ENCODE data around the gene AK5. TPM values are rescaled to one million over a fixed set of nuclear protein-coding genes. Genes with fewer than 3 reads are reported as not detected.

Gene AK5
- total and polyA plus RNA-seq, 2 of the 13 experiments (the other 11 are each of a cell fraction or from before 2014, with no cell fraction given) = not detected

DNA sequence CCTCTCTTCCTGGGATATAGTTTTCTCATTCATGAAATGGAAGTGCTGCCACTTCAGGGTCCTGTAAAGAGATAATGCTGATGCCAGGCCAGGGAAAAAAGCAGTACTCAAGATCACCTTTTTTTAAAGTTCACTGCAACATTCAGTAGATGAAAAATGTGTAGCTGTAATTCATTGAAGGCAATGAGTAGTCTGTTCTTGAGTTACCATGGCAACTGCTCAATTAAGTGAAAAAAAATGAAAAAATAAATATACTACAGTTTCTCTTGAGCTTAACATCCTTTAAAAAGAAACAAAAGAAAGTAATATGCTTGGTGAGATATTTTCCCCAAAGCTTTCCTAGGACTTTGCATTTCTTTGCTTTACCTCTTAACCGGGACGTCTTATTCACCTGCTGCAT, 183.3 kb downstream of the AK5 start:
- H3K4me1 ChIP-seq (ENCODE audit: insufficient read depth, low read length) = no peaks in the 10 kb centered on the region
- no peaks in the 10 kb centered on the region for H4K20me1 ChIP-seq (ENCODE audit: insufficient read depth, low read length)
- CTCF ChIA-PET (ENCODE audit: low intra/inter-chr PET ratio, low total read pairs) = no interaction called here
- no TSS peak for BruUV-seq (replicated peaks)
- in situ Hi-C loops (cut with HindIII; ENCODE audit: extremely low pct_ligation_motif_present, low pct_unique_long_range_greater_than_20kb) = no loop called here
- no peak overlapping the region for H2AFZ ChIP-seq (ENCODE audit: low read length)
- H3K79me2 ChIP-seq (ENCODE audit: insufficient read depth, low read length) = no peaks in the 10 kb centered on the region
- no peak for TF ChIP-seq ZNF367 (CRISPR knock-in tag; IDR thresholded peaks at IDR 0.05; ENCODE audit: borderline replicate concordance)
- TF ChIP-seq, protein P1, sequence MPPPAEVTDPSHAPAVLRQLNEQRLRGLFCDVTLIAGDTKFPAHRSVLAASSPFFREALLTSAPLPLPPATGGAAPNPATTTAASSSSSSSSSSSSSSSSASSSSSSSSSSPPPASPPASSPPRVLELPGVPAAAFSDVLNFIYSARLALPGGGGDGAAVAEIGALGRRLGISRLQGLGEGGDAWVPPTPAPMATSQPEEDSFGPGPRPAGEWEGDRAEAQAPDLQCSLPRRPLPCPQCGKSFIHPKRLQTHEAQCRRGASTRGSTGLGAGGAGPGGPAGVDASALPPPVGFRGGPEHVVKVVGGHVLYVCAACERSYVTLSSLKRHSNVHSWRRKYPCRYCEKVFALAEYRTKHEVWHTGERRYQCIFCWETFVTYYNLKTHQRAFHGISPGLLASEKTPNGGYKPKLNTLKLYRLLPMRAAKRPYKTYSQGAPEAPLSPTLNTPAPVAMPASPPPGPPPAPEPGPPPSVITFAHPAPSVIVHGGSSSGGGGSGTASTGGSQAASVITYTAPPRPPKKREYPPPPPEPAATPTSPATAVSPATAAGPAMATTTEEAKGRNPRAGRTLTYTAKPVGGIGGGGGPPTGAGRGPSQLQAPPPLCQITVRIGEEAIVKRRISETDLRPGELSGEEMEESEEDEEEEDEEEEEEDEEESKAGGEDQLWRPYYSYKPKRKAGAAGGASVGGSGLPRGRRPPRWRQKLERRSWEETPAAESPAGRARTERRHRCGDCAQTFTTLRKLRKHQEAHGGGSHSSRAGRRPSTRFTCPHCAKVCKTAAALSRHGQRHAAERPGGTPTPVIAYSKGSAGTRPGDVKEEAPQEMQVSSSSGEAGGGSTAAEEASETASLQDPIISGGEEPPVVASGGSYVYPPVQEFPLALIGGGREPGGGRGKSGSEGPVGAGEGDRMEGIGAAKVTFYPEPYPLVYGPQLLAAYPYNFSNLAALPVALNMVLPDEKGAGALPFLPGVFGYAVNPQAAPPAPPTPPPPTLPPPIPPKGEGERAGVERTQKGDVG (CRISPR knock-in tag; IDR thresholded peaks at IDR 0.05; ENCODE audit: borderline replicate concordance) = no peak
- no peak for TF ChIP-seq HMG20A (CRISPR knock-in tag; IDR thresholded peaks at IDR 0.05; ENCODE audit: borderline replicate concordance)
- TF ChIP-seq RORA (CRISPR knock-in tag; IDR thresholded peaks at IDR 0.05) = no peak
- TF ChIP-seq YEATS4 (CRISPR knock-in tag; IDR thresholded peaks at IDR 0.05; ENCODE audit: borderline replicate concordance) = no peak
- no peak overlapping the region for H3K4me2 ChIP-seq (ENCODE audit: low read depth, low read length)
- intact Hi-C loops (cut with micrococcal nuclease; ENCODE audit: unreplicated experiment) = no loop called here
- peaks cover 0 to 8% of the 10 kb centered on the region in 2 experiments; a peak in 2 of 5 replicates for H3K27me3 ChIP-seq (ENCODE audit: control insufficient read depth in 1 of 2, insufficient read depth in 2 of 2, low read length in 2 of 2)
- FAIRE-seq (no peak), DNase-seq (ENCODE audit: low spot score) (no peak), ATAC-seq (no peak)
- no peaks in the 10 kb centered on the region for H3K9me3 ChIP-seq (ENCODE audit: low read length)
- no peak overlapping the region for H3K4me3 ChIP-seq (replicated peaks in 1 of 3; ENCODE audit: insufficient read depth in 1 of 3, low read depth in 2 of 3, low read length in 3 of 3)
- H3K9ac ChIP-seq (ENCODE audit: insufficient read depth, low read depth, low read length) = no peak overlapping the region
- no peaks in the 10 kb centered on the region for H3K36me3 ChIP-seq (replicated peaks in 1 of 2; ENCODE audit: control insufficient read depth in 1 of 2, insufficient read depth in 2 of 2, low read length in 2 of 2)
- 68% methylated on average over 2 of the region's 2 CpGs for WGBS (ENCODE audit: low lambda C conversion rate)
- POLR2A ChIA-PET = no interaction called here
- H3K27ac ChIP-seq (ENCODE audit: extremely low read length, insufficient read depth, low read length) = no peak overlapping the region

DNA sequence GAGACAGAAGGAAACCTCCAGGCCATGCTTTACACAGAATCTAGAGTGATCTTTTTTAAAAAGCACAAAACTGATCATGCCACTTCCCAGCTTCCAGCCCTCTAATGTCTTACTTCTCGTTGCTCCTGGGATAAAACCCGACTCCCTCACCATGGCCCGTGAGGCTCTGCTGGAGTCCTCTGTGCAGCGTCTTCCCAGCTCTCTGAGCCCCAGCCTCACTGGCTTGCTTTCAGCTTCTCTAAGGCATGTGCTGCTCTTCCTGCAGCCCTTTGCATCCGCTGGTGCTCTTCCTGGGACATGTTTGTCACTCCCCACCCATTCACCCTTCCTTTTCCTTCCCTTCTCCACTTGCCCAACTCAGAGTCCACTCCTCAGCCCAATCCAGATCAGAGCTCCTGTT, 184.1 kb downstream of the AK5 start:
- no TSS peak for BruUV-seq (replicated peaks)
- Histone ChIP-seq H3K4me3 (replicated peaks in 1 of 3; ENCODE audit: insufficient read depth in 1 of 3, low read depth in 2 of 3, low read length in 3 of 3) (no peak overlapping the region), H3K27ac (ENCODE audit: extremely low read length, insufficient read depth, low read length) (no peak overlapping the region), H3K4me1 (ENCODE audit: insufficient read depth, low read length) (no peaks in the 10 kb centered on the region), H3K36me3 (replicated peaks in 1 of 2; ENCODE audit: control insufficient read depth in 1 of 2, insufficient read depth in 2 of 2, low read length in 2 of 2) (no peaks in the 10 kb centered on the region), H3K79me2 (ENCODE audit: insufficient read depth, low read length) (no peaks in the 10 kb centered on the region), H3K27me3 (ENCODE audit: control insufficient read depth in 1 of 2, insufficient read depth in 2 of 2, low read length in 2 of 2) (peaks cover 0 to 8% of the 10 kb centered on the region in 2 experiments; a peak in 2 of 5 replicates), H3K4me2 (ENCODE audit: low read depth, low read length) (no peak overlapping the region), H2AFZ (ENCODE audit: low read length) (no peak overlapping the region), H3K9me3 (ENCODE audit: low read length) (no peaks in the 10 kb centered on the region), H3K9ac (ENCODE audit: insufficient read depth, low read depth, low read length) (no peak overlapping the region), H4K20me1 (ENCODE audit: insufficient read depth, low read length) (no peaks in the 10 kb centered on the region)
- ChIA-PET POLR2A (no interaction called here), CTCF (ENCODE audit: low intra/inter-chr PET ratio, low total read pairs) (no interaction called here)
- in situ Hi-C loops (cut with HindIII; ENCODE audit: extremely low pct_ligation_motif_present, low pct_unique_long_range_greater_than_20kb) = no loop called here
- TF ChIP-seq, protein P2, sequence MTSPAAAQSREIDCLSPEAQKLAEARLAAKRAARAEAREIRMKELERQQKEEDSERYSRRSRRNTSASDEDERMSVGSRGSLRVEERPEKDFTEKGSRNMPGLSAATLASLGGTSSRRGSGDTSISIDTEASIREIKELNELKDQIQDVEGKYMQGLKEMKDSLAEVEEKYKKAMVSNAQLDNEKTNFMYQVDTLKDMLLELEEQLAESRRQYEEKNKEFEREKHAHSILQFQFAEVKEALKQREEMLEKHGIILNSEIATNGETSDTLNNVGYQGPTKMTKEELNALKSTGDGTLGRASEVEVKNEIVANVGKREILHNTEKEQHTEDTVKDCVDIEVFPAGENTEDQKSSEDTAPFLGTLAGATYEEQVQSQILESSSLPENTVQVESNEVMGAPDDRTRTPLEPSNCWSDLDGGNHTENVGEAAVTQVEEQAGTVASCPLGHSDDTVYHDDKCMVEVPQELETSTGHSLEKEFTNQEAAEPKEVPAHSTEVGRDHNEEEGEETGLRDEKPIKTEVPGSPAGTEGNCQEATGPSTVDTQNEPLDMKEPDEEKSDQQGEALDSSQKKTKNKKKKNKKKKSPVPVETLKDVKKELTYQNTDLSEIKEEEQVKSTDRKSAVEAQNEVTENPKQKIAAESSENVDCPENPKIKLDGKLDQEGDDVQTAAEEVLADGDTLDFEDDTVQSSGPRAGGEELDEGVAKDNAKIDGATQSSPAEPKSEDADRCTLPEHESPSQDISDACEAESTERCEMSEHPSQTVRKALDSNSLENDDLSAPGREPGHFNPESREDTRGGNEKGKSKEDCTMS (CRISPR knock-in tag; conservative IDR thresholded peaks at IDR 0.05) = no peak
- TF ChIP-seq, protein P3, sequence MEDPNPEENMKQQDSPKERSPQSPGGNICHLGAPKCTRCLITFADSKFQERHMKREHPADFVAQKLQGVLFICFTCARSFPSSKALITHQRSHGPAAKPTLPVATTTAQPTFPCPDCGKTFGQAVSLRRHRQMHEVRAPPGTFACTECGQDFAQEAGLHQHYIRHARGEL (CRISPR knock-in tag; IDR thresholded peaks at IDR 0.05) = no peak
- no peak for TF ChIP-seq JUNB (CRISPR knock-in tag; IDR thresholded peaks at IDR 0.05; ENCODE audit: borderline replicate concordance)
- intact Hi-C loops (cut with micrococcal nuclease; ENCODE audit: unreplicated experiment) = no loop called here
- DNase-seq (ENCODE audit: low spot score) (no peak), FAIRE-seq (no peak), ATAC-seq (no peak)
- 5% methylated on average over 5 of the region's 5 CpGs for WGBS (ENCODE audit: low lambda C conversion rate)
